Measurements from ENCODE around the gene DHRS3.
"Not testable (repeated sequence)": the region's sequence is repeated elsewhere in the genome, so short reads cannot be mapped to it uniquely, and the experiment has no call there.

Gene DHRS3

DNA sequence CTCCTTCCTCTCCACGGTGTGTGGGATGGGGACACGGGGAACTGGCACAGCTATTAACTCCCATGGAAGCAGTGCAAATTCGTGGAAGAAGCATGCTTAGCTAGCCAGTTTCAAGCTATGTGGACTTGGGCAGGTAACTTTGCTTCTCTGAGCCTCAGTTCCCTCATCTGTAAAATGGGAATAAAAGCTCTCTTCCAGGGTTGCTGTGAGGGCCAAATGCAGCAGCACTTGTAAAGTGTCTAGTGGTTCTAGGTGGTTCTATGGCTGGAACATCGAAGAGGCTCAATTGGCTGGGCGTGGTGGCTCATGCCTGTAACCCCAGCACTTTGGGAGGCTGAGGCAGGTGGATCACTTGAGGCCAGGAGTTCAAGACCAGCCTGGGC, 43.3 kb downstream of the DHRS3 start:
- DNase-seq (ENCODE audit: low spot score): no peak

DNA sequence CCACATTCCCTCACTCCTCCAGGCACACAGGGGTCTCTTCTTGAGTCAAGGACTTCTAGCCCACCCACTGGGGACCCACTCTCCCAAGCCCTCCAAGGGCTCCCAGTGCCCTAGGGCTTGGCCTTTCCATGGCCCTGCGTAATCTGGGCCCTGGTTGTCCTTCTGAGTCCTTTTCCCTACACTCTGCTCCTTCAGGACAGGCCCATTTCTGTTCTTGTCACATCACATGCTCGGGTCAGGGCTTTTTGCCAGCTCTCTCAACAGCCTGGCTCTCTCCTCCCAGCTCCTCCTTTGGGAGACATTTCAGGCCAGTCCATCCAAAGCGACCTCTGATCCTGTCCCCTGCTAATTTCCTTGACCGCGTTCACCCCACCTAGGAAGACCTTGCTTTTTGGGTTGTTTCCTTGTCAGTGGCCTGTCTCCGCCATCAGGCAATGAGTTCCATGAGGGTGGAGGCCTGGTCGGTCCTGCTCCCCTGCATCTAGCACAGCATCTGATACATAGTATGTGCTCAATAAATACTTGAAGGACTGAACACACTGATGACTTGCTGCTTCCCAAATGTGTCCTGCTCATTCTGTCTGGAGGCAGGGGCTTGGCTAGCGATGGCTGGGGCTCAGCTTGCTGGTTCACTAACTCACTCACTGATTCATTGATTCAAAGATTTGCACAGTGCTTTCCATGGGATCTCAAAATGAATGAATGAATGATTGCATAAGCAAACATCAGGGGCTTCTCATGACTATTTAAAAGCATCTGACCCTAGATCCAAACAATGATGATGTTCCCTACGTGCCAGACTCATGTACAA, 44.8 kb downstream of the DHRS3 start:
- no peak for DNase-seq (ENCODE audit: low spot score)

- no peak for DNase-seq (ENCODE audit: low spot score)
Observed at GRCh38 chr1:12572522-12572921, 45.5 kb downstream of the DHRS3 start.

- DNase-seq (ENCODE audit: low spot score): no peak
Observed at GRCh38 chr1:12570291-12570690, 47.7 kb downstream of the DHRS3 start.

- DNase-seq (ENCODE audit: low spot score): no peak
Observed at GRCh38 chr1:12568009-12568767, 49.8 kb downstream of the DHRS3 start.

- no peak for DNase-seq (ENCODE audit: low spot score)
Observed at GRCh38 chr1:12567288-12567819, 50.7 kb downstream of the DHRS3 start.

GRCh38 chr1:12566484-12567287, 51.3 kb downstream of the DHRS3 start:
- DNase-seq (ENCODE audit: low spot score): no peak

- no peak for DNase-seq (ENCODE audit: low spot score)
Observed at GRCh38 chr1:12565966-12566352, 52.1 kb downstream of the DHRS3 start.

- peak; percentile 59 for DNase-seq (ENCODE audit: low spot score)
Observed at GRCh38 chr1:12565094-12565965, 52.7 kb downstream of the DHRS3 start.

- DNase-seq (ENCODE audit: low spot score): not testable (repeated sequence)
Observed at GRCh38 chr1:12564251-12564650, 53.8 kb downstream of the DHRS3 start.

DNA sequence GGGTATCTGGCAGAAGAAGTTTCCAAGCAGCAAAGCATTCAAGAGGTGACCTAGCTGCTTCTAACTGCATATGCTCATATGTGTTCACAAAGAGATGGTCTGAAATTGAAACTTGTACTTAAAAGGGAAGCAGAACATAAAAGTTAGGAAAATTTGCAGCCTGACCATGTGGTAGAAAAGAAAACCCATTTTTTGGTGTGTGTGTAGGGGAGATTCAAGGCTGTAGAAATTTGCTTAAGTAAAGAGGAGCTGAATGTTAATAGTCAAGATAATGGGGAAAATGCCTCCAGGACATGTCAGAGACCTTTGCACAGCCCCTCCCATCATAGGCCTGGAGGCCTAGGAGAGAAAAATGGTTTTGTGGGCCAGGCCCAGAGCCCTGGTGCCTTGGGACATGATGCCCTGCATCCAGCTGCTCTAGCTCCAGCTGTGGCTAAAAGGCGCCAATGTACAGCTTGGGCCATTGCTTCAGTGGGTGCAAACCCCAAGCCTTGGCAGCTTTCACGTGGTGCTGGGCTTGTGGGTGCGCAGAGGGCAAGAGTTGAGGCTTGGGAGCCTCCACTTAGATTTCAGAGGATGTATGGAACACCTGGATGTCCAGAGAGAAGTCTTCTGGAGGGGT, 54.9 kb downstream of the DHRS3 start:
- DNase-seq (ENCODE audit: low spot score): no peak

DNA sequence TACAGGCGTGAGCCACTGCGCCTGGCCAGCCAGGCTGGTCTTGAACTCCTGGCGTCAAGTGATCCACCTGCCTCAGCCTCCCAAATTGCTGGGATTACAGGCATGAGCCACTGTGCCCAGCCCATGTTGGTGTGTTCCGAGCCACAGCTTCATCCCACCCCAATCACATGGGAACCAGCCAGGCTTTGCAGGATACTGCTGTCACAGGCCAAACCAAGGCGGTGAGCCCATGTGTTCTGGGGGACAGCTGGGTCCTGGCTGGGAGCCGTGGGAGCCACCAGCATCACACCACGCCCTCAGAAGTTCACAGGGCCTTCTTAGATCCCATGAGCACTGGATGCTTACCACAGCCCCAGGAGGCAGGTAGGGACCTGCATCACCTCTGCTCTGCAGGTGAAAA, 56.9 kb downstream of the DHRS3 start:
- no peak for DNase-seq (ENCODE audit: low spot score)

- DNase-seq (ENCODE audit: low spot score): no peak
Observed at GRCh38 chr1:12556957-12557935, 60.8 kb downstream of the DHRS3 start.

GRCh38 chr1:12556368-12556930, 61.6 kb downstream of the DHRS3 start:
- DNase-seq (ENCODE audit: low spot score): peak; percentile 89

- DNase-seq (ENCODE audit: low spot score): no peak
Observed at GRCh38 chr1:12555411-12556367, 62.3 kb downstream of the DHRS3 start.

DNA sequence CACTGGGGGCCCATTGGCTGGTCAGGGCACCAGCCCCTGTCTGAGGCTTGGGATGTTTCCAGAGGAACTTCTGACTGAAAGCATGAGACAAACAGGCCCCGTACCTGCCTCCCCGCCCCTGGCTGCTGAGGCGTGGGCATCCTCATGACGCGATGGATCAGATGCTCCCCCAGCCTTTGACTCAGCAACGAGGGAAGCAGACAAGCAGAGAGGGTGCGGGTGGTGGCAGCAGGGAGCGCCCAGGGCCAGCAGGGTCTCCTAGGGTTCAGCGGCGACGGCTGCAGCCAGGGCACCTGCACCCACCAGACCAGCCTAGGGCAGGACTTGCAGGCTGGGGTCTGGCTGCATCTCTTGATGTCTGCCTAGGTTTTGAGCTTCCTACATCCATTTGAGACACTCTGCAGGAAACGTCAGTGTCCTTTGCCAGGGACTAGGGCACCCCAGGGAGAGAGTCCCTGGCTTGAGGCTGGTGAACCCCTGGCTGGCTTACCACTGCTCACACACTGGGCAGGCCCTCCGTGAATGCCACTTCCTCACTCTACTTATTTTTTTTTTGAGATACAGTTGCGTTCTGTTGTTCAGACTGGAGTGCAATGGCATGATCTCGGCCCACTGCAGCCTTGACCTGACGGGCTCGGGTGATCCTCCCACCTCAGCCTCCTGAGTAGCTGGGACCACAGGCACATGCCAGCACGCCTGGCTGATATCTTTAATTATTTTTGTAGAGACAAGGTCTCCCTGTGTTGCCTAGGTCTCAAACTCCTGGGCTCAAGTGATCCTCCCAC, 63.3 kb downstream of the DHRS3 start:
- DNase-seq (ENCODE audit: low spot score): no peak

DNA sequence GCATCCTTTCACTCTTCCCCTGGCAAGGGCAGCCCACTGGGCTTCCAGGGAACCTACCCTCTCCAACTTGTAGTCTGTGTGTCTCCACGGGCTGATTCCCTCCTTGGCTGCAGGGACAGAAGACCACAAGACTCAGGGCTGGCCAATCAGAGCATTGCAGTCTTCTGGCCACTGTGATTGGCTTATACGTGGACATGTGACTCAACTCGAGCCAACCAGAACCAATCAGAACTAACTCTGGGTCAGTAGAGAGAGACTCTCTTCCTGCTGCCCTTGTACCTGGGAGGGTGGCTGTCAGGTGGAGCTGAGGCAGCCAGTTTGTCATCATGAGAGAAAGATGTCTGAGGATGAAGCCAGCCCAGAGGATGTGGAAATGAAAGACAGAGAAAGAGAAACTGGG, 64.0 kb downstream of the DHRS3 start:
- no peak for DNase-seq (ENCODE audit: low spot score)

All from GM03348 (cell line).